Measurements from ENCODE around the gene CC2D1A.
A peak's percentile ranks its signal among the peaks of the same experiment; 100 is the strongest.

CC2D1A gene

GRCh38 chr19:13881692-13882418 lies 24.1 kb upstream of the CC2D1A start:
- H3K4me2 ChIP-seq (ENCODE audit: low read length) = peak overlapping the region; percentile 49
- H3K9me3 ChIP-seq (ENCODE audit: control insufficient read depth, insufficient read depth, low read length) = no peaks in the 10 kb centered on the region

GRCh38 chr19:13882419-13882795 lies 23.6 kb upstream of the CC2D1A start:
- no peak overlapping the region for H3K4me3 ChIP-seq (ENCODE audit: low read length)
- H3K9me3 ChIP-seq (ENCODE audit: control insufficient read depth, insufficient read depth, low read length) = no peaks in the 10 kb centered on the region
- peaks cover 29% of the 10 kb centered on the region for H3K4me1 ChIP-seq (ENCODE audit: control insufficient read depth, low read length)
- 0 out of 2 replicates have a peak, but pooled peaks cover 4% of the 10 kb centered on the region for H3K27me3 ChIP-seq (ENCODE audit: control insufficient read depth, low read length)
- no peaks in the 10 kb centered on the region for H3K79me2 ChIP-seq (ENCODE audit: control insufficient read depth, low read length)
- TF ChIP-seq EZH2phosphoT487 (IDR thresholded peaks at IDR 0.05; ENCODE audit: borderline replicate concordance, low read length) (no peak), CTCF (IDR thresholded peaks at IDR 0.05; ENCODE audit: low read depth, low read length, poor library complexity, severe bottlenecking) (no peak)
- H3K9me2 ChIP-seq (replicated peaks; ENCODE audit: control insufficient read depth, low read length) = no peaks in the 10 kb centered on the region
- H4K20me1 ChIP-seq (ENCODE audit: control insufficient read depth, insufficient read depth, low read depth, low read length) = no peaks in the 10 kb centered on the region
- H3K4me2 ChIP-seq (ENCODE audit: low read length) = no peak overlapping the region
- no peak overlapping the region for H3K27ac ChIP-seq (ENCODE audit: low read depth, low read length)
- H3F3A ChIP-seq (ENCODE audit: control insufficient read depth, insufficient read depth) = no peaks in the 10 kb centered on the region; the same call in 1 of the 2 replicates
- H3K36me3 ChIP-seq (ENCODE audit: control insufficient read depth, low read length) = no peaks in the 10 kb centered on the region

More at GRCh38 chr19:13881692-13882418, 24.1 kb upstream of the CC2D1A start:
- H4K20me1 ChIP-seq (ENCODE audit: control insufficient read depth, insufficient read depth, low read depth, low read length) = no peaks in the 10 kb centered on the region
- H3K4me3 ChIP-seq (ENCODE audit: low read length) = no peak overlapping the region
- TF ChIP-seq EZH2phosphoT487 (IDR thresholded peaks at IDR 0.05; ENCODE audit: borderline replicate concordance, low read length) = no peak
- no peak for TF ChIP-seq CTCF (IDR thresholded peaks at IDR 0.05; ENCODE audit: low read depth, low read length, poor library complexity, severe bottlenecking)
- H3F3A ChIP-seq (ENCODE audit: control insufficient read depth, insufficient read depth) = no peaks in the 10 kb centered on the region; the same call in 1 of the 2 replicates
- no peaks in the 10 kb centered on the region for H3K79me2 ChIP-seq (ENCODE audit: control insufficient read depth, low read length)
- 0 out of 2 replicates have a peak, but pooled peaks cover 4% of the 10 kb centered on the region for H3K27me3 ChIP-seq (ENCODE audit: control insufficient read depth, low read length)
- H3K9me2 ChIP-seq (replicated peaks; ENCODE audit: control insufficient read depth, low read length) = no peaks in the 10 kb centered on the region
- H3K4me1 ChIP-seq (ENCODE audit: control insufficient read depth, low read length) = peaks cover 29% of the 10 kb centered on the region
- no peak overlapping the region for H3K27ac ChIP-seq (ENCODE audit: low read depth, low read length)
- H3K36me3 ChIP-seq (ENCODE audit: control insufficient read depth, low read length) = no peaks in the 10 kb centered on the region

DNA sequence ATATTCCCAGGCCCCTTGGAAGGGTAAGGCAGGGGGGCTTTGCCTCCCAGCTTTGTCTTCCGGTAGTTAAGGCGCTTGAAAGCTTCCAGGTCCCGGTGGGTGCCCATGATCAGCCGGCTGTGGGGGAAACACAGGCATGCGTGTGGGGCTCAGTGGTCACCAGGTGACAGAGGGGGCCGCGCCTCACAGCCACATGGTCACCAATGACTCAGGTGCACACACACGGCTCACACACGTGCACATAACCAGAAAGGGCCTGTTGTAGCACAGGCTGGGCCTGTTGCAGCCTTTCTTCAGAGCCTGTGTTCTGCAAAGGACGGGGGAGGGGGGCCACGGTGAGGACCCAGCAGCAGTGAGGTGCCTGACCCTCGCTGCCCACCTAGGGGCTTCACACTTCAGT lies 23.2 kb upstream of the CC2D1A start:
- H4K20me1 ChIP-seq (ENCODE audit: control insufficient read depth, insufficient read depth, low read depth, low read length) = no peaks in the 10 kb centered on the region
- H3K9me2 ChIP-seq (replicated peaks; ENCODE audit: control insufficient read depth, low read length) = no peaks in the 10 kb centered on the region
- no peak overlapping the region for H3K4me3 ChIP-seq (ENCODE audit: low read length)
- no peaks in the 10 kb centered on the region for H3K9me3 ChIP-seq (ENCODE audit: control insufficient read depth, insufficient read depth, low read length)
- no peaks in the 10 kb centered on the region; the same call in 1 of the 2 replicates for H3F3A ChIP-seq (ENCODE audit: control insufficient read depth, insufficient read depth)
- H3K4me2 ChIP-seq (ENCODE audit: low read length) = no peak overlapping the region
- H3K36me3 ChIP-seq (ENCODE audit: control insufficient read depth, low read length) = no peaks in the 10 kb centered on the region
- 0 out of 2 replicates have a peak, but pooled peaks cover 4% of the 10 kb centered on the region for H3K27me3 ChIP-seq (ENCODE audit: control insufficient read depth, low read length)
- no peak for TF ChIP-seq CTCF (IDR thresholded peaks at IDR 0.05; ENCODE audit: low read depth, low read length, poor library complexity, severe bottlenecking)
- TF ChIP-seq EZH2phosphoT487 (IDR thresholded peaks at IDR 0.05; ENCODE audit: borderline replicate concordance, low read length) = no peak
- H3K4me1 ChIP-seq (ENCODE audit: control insufficient read depth, low read length) = peaks cover 29% of the 10 kb centered on the region
- no peaks in the 10 kb centered on the region for H3K79me2 ChIP-seq (ENCODE audit: control insufficient read depth, low read length)
- no peak overlapping the region for H3K27ac ChIP-seq (ENCODE audit: low read depth, low read length)

Data from DOHH2 (cell line).